Lung (tissue), 12 donors: ENCODE data around the gene CHMP5. TPM values are rescaled to one million over a fixed set of nuclear protein-coding genes. Genes with fewer than 3 reads are reported as not detected.

Experiments used
- ATAC-seq: fragments of 200-7000 bp; cut with Tn5 transposase; one replicate; pipeline ENCODE4 v1.9.1; 2020; ENCODE audit warnings: moderate number of reproducible peaks; ENCODE audit not compliant: insufficient read depth, low FRiP score
- DNase-seq, 3 donors: peaks; one replicate each; pipeline ENCODE4 v3.0.0-alpha.2; 2013 to 2017
- H3K27ac ChIP-seq, 2 donors: one replicate each; pipeline ENCODE4 v1.5.1; 2013; ENCODE audit warnings: mild to moderate bottlenecking in 2 of 2, moderate library complexity in 2 of 2, control low read depth in 1 of 2, inconsistent platforms in 1 of 2, low read depth in 1 of 2, low read length in 1 of 2
- H3K27me3 ChIP-seq, 3 donors: one replicate each; pipeline ENCODE4 v1.5.1; 2013; ENCODE audit warnings: low read length in 2 of 3; ENCODE audit not compliant: control insufficient read depth in 3 of 3, insufficient read depth in 3 of 3
- H3K36me3 ChIP-seq, 4 donors: one replicate each; pipeline ENCODE4 v1.5.1; 2013; ENCODE audit warnings: low read length in 4 of 4, mild to moderate bottlenecking in 1 of 4, moderate library complexity in 1 of 4; ENCODE audit not compliant: control insufficient read depth in 4 of 4, insufficient read depth in 4 of 4
- H3K4me1 ChIP-seq, 5 donors: one replicate each; pipeline ENCODE4 v1.5.1; 2013; ENCODE audit warnings: low read length in 5 of 5, mild to moderate bottlenecking in 2 of 5, moderate library complexity in 1 of 5; ENCODE audit not compliant: control insufficient read depth in 5 of 5, insufficient read depth in 5 of 5
- H3K4me3 ChIP-seq: one replicate; pipeline ENCODE4 v1.5.1; 2013; ENCODE audit warnings: mild to moderate bottlenecking, control low read depth, moderate library complexity
- H3K9ac ChIP-seq, 2 donors: one replicate each; pipeline ENCODE4 v1.5.1; 2013; ENCODE audit warnings: low read length in 2 of 2, control low read depth in 1 of 2; ENCODE audit not compliant: insufficient read depth in 1 of 2
- H3K9me3 ChIP-seq, 4 donors: one replicate each; pipeline ENCODE4 v1.5.1; 2013; ENCODE audit warnings: low read length in 3 of 4, mild to moderate bottlenecking in 1 of 4, moderate library complexity in 1 of 4; ENCODE audit not compliant: control insufficient read depth in 4 of 4, insufficient read depth in 3 of 4
- WGBS, 2 donors: extraction: QIAGEN DNeasy Blood & Tissue Kit; methylation state at CpG; one replicate each; pipeline ENCODE4 v1.1.7; 2013; 5-methylcytosine and 5-hydroxymethylcytosine counted together
- polyA plus RNA-seq, 2 donors: library from polyadenylated mRNA; stranded (reverse); fragments of 200-250 nt; gene quantifications; one replicate each; pipeline ENCODE4 v1.2.1, GENCODE V29; 2013
- total RNA-seq, 2 donors: library from RNA; depleted of rRNA in 1 of 2; stranded (reverse); fragments of >200 nt in 1 of 2; gene quantifications; one replicate each; pipeline ENCODE4 v1.2.1, GENCODE V29; 2014 to 2021
- TF ChIP-seq, protein P1 (sequence below): IDR thresholded peaks from 2 replicates; pipeline ENCODE4 v1.5.1; 2012; ENCODE audit warnings: mild to moderate bottlenecking; ENCODE audit errors: control extremely low read depth, extremely low read depth
- donor health status: control.
- donor health status: control.
- donor health status: Bipolar disorder and iron deficiency.
- donor health status: healthy.
- donor health status: DM: yes; HTN: yes; CAD: no.

Gene CHMP5
- total and polyA plus RNA-seq, 4 donors = 52.3 to 87.5 (median 62.2) TPM

DNA sequence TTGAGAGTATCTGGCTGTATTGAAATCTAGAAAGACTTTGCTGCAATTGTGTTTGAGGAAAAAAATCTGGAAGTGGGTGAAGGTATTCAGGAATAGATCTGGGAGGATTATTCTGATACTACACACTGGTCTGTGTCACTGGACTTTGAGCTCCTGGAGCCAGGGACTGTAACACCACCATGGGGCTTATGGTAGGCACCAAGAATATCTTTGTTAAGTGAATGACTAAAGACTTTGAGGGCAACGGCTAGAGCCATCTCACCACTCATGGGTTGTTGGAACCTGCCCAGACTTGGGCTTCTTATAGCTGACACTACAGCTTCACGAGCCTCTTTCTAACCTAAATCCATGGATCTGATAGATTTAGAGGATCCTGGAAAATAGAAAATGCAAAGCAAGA is 35.7 kb downstream of the CHMP5 start:
- Histone ChIP-seq H3K27ac (peak overlapping the region in 1 of 2 donors; percentile 51), H3K4me1 (peaks cover 0 to 16% (median 6%) of the 10 kb centered on the region in 5 donors), H3K9ac (no peak overlapping the region), H3K9me3 (no peaks in the 10 kb centered on the region), H3K36me3 (peaks cover 31 to 56% (median 38%) of the 10 kb centered on the region in 4 donors), H3K27me3 (no peaks in the 10 kb centered on the region), H3K4me3 (no peak overlapping the region)
- DNase-seq = no peak
- TF ChIP-seq, protein P1, sequence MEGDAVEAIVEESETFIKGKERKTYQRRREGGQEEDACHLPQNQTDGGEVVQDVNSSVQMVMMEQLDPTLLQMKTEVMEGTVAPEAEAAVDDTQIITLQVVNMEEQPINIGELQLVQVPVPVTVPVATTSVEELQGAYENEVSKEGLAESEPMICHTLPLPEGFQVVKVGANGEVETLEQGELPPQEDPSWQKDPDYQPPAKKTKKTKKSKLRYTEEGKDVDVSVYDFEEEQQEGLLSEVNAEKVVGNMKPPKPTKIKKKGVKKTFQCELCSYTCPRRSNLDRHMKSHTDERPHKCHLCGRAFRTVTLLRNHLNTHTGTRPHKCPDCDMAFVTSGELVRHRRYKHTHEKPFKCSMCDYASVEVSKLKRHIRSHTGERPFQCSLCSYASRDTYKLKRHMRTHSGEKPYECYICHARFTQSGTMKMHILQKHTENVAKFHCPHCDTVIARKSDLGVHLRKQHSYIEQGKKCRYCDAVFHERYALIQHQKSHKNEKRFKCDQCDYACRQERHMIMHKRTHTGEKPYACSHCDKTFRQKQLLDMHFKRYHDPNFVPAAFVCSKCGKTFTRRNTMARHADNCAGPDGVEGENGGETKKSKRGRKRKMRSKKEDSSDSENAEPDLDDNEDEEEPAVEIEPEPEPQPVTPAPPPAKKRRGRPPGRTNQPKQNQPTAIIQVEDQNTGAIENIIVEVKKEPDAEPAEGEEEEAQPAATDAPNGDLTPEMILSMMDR = no peak
- WGBS, 2 donors = 83 to 87% methylated on average over 2 of the region's 2 CpGs
- ATAC-seq = no peak

DNA sequence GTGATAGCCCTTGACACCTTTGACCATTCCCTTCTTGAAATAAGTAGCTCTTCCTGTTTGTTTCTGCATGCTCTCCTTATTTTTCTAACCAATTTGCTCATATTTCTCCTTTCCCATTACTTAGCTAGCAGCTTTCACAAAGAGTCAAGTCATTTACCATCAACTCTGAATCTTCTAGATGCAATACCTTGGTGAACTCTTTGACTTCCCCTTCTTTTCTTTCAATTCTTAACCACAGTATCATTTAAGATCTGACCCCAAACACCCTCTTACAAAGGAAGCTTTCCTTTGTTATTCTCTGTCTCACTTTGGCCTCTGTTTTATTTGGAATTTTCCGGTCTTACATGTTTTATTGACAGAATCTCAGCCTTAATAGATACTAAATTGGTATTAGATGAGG is 39.5 kb downstream of the CHMP5 start:
- TF ChIP-seq, protein P1 = no peak
- Histone ChIP-seq H3K9me3 (no peaks in the 10 kb centered on the region), H3K27me3 (no peaks in the 10 kb centered on the region), H3K36me3 (peaks cover 35 to 64% (median 55%) of the 10 kb centered on the region in 4 donors), H3K27ac (no peak overlapping the region), H3K4me3 (no peak overlapping the region), H3K4me1 (peaks cover 0 to 9% (median 0%) of the 10 kb centered on the region in 5 donors), H3K9ac (no peak overlapping the region)
- no peak for ATAC-seq
- WGBS, 2 donors = 87 to 88% methylated on average over 1 of the region's 1 CpG
- DNase-seq = no peak

DNA sequence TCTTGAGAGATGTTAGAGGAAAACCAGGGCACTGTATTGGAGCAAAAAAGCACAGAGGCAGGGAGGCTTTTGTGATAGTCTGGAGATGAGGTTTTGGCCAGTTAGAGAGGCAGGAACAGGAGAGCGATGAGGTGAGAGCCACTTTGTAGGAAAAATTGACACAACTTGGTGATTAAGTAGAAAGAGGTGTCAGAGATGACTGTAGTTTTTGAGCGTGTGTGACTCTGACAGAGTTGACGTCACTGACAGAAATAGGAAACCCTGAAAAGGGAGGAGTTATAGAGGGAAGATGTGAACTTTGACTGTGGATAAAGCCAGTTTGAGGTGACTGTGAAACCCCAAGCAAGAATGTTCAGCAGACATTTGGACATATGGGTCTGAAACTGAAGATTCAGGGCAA is 41.2 kb downstream of the CHMP5 start:
- 83 to 89% methylated on average over 3 of the region's 3 CpGs for WGBS, 2 donors
- Histone ChIP-seq H3K4me1 (peaks cover 0 to 4% (median 0%) of the 10 kb centered on the region in 5 donors), H3K4me3 (no peak overlapping the region), H3K36me3 (peaks cover 35 to 64% (median 52%) of the 10 kb centered on the region in 4 donors), H3K9ac (no peak overlapping the region), H3K9me3 (no peaks in the 10 kb centered on the region), H3K27ac (peak overlapping the region in 1 of 2 donors; percentile 41), H3K27me3 (no peaks in the 10 kb centered on the region)
- DNase-seq (no peak), ATAC-seq (no peak)
- TF ChIP-seq, protein P1 = no peak

DNA sequence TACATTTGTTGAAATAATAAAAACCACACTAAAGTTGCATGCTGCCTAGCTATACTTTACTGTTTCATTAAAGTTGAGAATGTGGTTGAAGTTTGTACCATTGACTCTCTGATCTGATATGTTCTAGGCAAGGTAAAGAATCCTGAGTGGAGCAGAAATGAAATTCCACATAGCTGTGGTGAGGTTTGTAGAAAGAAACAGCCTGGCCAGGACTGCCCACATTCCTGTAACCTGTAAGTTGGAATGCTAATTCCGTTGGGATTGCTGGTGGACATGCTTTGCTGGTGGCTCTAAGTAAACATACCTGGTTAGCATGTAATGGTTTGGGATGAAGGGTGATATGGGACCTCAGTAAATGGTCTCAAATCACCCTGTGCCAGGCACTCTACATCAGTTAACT is 42.2 kb downstream of the CHMP5 start:
- WGBS, 2 donors = 77 to 81% methylated on average over 1 of the region's 1 CpG
- no peaks in the 10 kb centered on the region for H3K9me3 ChIP-seq
- ATAC-seq = no peak
- H3K27ac ChIP-seq = no peak overlapping the region
- H3K27me3 ChIP-seq = no peaks in the 10 kb centered on the region
- H3K36me3 ChIP-seq = peaks cover 37 to 64% (median 54%) of the 10 kb centered on the region in 4 donors
- TF ChIP-seq, protein P1 = no peak
- DNase-seq = no peak
- no peak overlapping the region for H3K9ac ChIP-seq
- no peak overlapping the region for H3K4me3 ChIP-seq
- peaks cover 0 to 4% (median 0%) of the 10 kb centered on the region in 5 donors for H3K4me1 ChIP-seq
